Testis (tissue), 3 donors: ENCODE data around the gene SACM1L. TPM values are rescaled to one million over a fixed set of nuclear protein-coding genes. Genes with fewer than 3 reads are reported as not detected.

Experiments used
- DNase-seq: peaks from one replicate; pipeline ENCODE4 v3.0.0-alpha.2; 2019
- H3K27ac ChIP-seq, 2 donors: fragments of 200-600 bp; sonication (generic); one replicate each; pipeline ENCODE4 v1.5.1; 2019
- H3K27me3 ChIP-seq: fragments of 200-600 bp; sonication (generic); one replicate; pipeline ENCODE4 v1.5.1; 2019
- H3K36me3 ChIP-seq: fragments of 200-600 bp; sonication (generic); one replicate; pipeline ENCODE4 v1.5.1; 2017; ENCODE audit warnings: low read depth; ENCODE audit errors: missing control alignments
- H3K4me1 ChIP-seq: fragments of 200-600 bp; sonication (generic); one replicate; pipeline ENCODE4 v1.5.1; 2019
- H3K4me3 ChIP-seq, 2 donors: fragments of 200-600 bp; sonication (generic); one replicate each; pipeline ENCODE4 v1.5.1; 2017 to 2019
- H3K9me3 ChIP-seq: fragments of 200-600 bp; sonication (generic); one replicate; pipeline ENCODE4 v1.5.1; 2017
- CTCF ChIP-seq, 3 experiments: fragments of 450-650 bp in 2 of 3; fragments of 200-600 bp in 1 of 3; sonication (generic) in 1 of 3; IDR thresholded peaks; one replicate each; pipeline ENCODE4 v1.5.1; 2016 to 2019; ENCODE audit warnings: antibody characterized with exemption in 3 of 3, mild to moderate bottlenecking in 2 of 3, moderate library complexity in 1 of 3
- POLR2A ChIP-seq: fragments of 450-650 bp; IDR thresholded peaks from one replicate; pipeline ENCODE4 v1.6.1; 2017; ENCODE audit warnings: antibody characterized with exemption, mild to moderate bottlenecking, moderate library complexity
- WGBS, 2 donors: methylation state at CpG; one replicate each; pipeline ENCODE4 v1.1.5; 2018; 5-methylcytosine and 5-hydroxymethylcytosine counted together
- intact Hi-C: fragments of 100-400 bp; cut with DNase I; formaldehyde crosslinking; loops from one replicate; pipeline ENCODE4 v1.15.1; 2023; ENCODE audit warnings: low total_unique reads
- polyA plus RNA-seq: library from polyadenylated mRNA; stranded (reverse); fragments of 350-450 nt; fragmentation: Illumina TruSeq; extraction: RNeasy Lipid Tissue Mini Kit (QIAGEN cat#74804); gene quantifications from one replicate; pipeline ENCODE4 v1.2.3, GENCODE V29; 2014; ENCODE audit warnings: low read depth, low replicate concordance; ENCODE audit not compliant: insufficient read depth
- total RNA-seq, 2 donors: library from RNA; depleted of rRNA; stranded (reverse); fragments of >200 nt; gene quantifications; one replicate each; pipeline ENCODE4 v1.2.3, GENCODE V29; 2016

The SACM1L gene
- total and polyA plus RNA-seq, 3 donors from 2014 or later: 25.9 to 60.1 (median 48.3) TPM

- intact Hi-C loops: no loop called here
- H3K36me3 ChIP-seq: no peaks in the 10 kb centered on the region
- H3K27me3 ChIP-seq: no peaks in the 10 kb centered on the region
- DNase-seq: peak; percentile 69
- TF ChIP-seq POLR2A: no peak
- TF ChIP-seq CTCF (IDR thresholded peaks at IDR 0.05): no peak
- no peaks in the 10 kb centered on the region for H3K9me3 ChIP-seq
- WGBS, 2 donors: 27 to 45% methylated on average over 10 of the region's 10 CpGs
- H3K4me1 ChIP-seq: peaks cover 18% of the 10 kb centered on the region
- H3K4me3 ChIP-seq: no peak overlapping the region
- H3K27ac ChIP-seq: no peak overlapping the region
Measured at GRCh38 chr3:45664578-45664977, 24.6 kb upstream of the SACM1L start.

- no peak overlapping the region for H3K27ac ChIP-seq
- TF ChIP-seq CTCF (IDR thresholded peaks at IDR 0.05) (peak in 2 of 3 experiments; percentile 41 to 50), POLR2A (no peak)
- intact Hi-C loops: no loop called here
- H3K36me3 ChIP-seq: no peaks in the 10 kb centered on the region
- peaks cover 18% of the 10 kb centered on the region for H3K4me1 ChIP-seq
- no peaks in the 10 kb centered on the region for H3K27me3 ChIP-seq
- no peaks in the 10 kb centered on the region for H3K9me3 ChIP-seq
- H3K4me3 ChIP-seq: no peak overlapping the region
- WGBS, 2 donors: 60 to 61% methylated on average over 9 of the region's 9 CpGs
- DNase-seq: peak; percentile 75
Measured at GRCh38 chr3:45665101-45665572, 24.1 kb upstream of the SACM1L start.

GRCh38 chr3:45666757-45667431, 22.3 kb upstream of the SACM1L start:
- H3K27ac ChIP-seq: no peak overlapping the region
- TF ChIP-seq CTCF (IDR thresholded peaks at IDR 0.05) (no peak), POLR2A (no peak)
- peaks cover 18% of the 10 kb centered on the region for H3K4me1 ChIP-seq
- 63 to 74% methylated on average over 8 of the region's 8 CpGs for WGBS, 2 donors
- DNase-seq: peak; percentile 81
- H3K36me3 ChIP-seq: no peaks in the 10 kb centered on the region
- no peaks in the 10 kb centered on the region for H3K27me3 ChIP-seq
- H3K4me3 ChIP-seq: no peak overlapping the region
- H3K9me3 ChIP-seq: no peaks in the 10 kb centered on the region
- intact Hi-C loops: no loop called here

- intact Hi-C loops: no loop called here
- no peak overlapping the region for H3K27ac ChIP-seq
- 66 to 90% methylated on average over 1 of the region's 1 CpG for WGBS, 2 donors
Measured at GRCh38 chr3:45667569-45667934, 21.6 kb upstream of the SACM1L start.

More at GRCh38 chr3:45667569-45667934, 21.6 kb upstream of the SACM1L start:
- H3K9me3 ChIP-seq: no peaks in the 10 kb centered on the region
- no peaks in the 10 kb centered on the region for H3K27me3 ChIP-seq
- no peak overlapping the region for H3K4me3 ChIP-seq
- peaks cover 18% of the 10 kb centered on the region for H3K4me1 ChIP-seq
- no peaks in the 10 kb centered on the region for H3K36me3 ChIP-seq
- TF ChIP-seq POLR2A (no peak), CTCF (IDR thresholded peaks at IDR 0.05) (no peak)
- DNase-seq: no peak
